ENCODE results near the gene AKNA. TPM values are rescaled to one million over a fixed set of nuclear protein-coding genes. Genes with fewer than 3 reads are reported as not detected.
"Not testable (repeated sequence)": the region's sequence is repeated elsewhere in the genome, so short reads cannot be mapped to it uniquely, and the experiment has no call there.

Gene AKNA
- polyA plus RNA-seq, 1 donor from 2014 or later: 1.2 TPM

- Histone ChIP-seq H3F3A (ENCODE audit: insufficient read depth, low read length, poor library complexity, severe bottlenecking) (no peaks in the 10 kb centered on the region), H2AFZ (ENCODE audit: low read depth, low read length) (no peak overlapping the region), H4K20me1 (ENCODE audit: insufficient read depth) (no peaks in the 10 kb centered on the region), H3K27me3 (ENCODE audit: insufficient read depth, low read depth, low read length) (no peaks in the 10 kb centered on the region), H3K27ac (ENCODE audit: low read length) (no peak overlapping the region), H3K79me2 (replicated peaks; ENCODE audit: insufficient read depth, low read length) (no peaks in the 10 kb centered on the region), H3K36me3 (ENCODE audit: insufficient read depth, low read length) (no peaks in the 10 kb centered on the region), H3K9ac (ENCODE audit: low read length) (no peak overlapping the region), H3K4me2 (ENCODE audit: low read length) (no peak overlapping the region), H3K9me3 (ENCODE audit: low read length) (no peaks in the 10 kb centered on the region), H3K9me2 (ENCODE audit: insufficient read depth, low read length) (no peaks in the 10 kb centered on the region), H3K4me3 (ENCODE audit: low read length) (no peak overlapping the region)
- TF ChIP-seq EZH2 (IDR thresholded peaks at IDR 0.05; ENCODE audit: borderline replicate concordance, insufficient read depth, low read length, poor library complexity, severe bottlenecking) (no peak), POLR2AphosphoS5 (IDR thresholded peaks at IDR 0.05) (no peak), RAD21 (conservative IDR thresholded peaks at IDR 0.05) (no peak), MXI1 (conservative IDR thresholded peaks at IDR 0.05; ENCODE audit: poor library complexity, severe bottlenecking) (no peak), EP300 (conservative IDR thresholded peaks at IDR 0.05; ENCODE audit: poor library complexity, severe bottlenecking) (no peak), CTCF (IDR thresholded peaks at IDR 0.05; ENCODE audit: poor library complexity, severe bottlenecking) (no peak), SMC3 (conservative IDR thresholded peaks at IDR 0.05; ENCODE audit: poor library complexity) (no peak), TAF1 (IDR thresholded peaks at IDR 0.05; ENCODE audit: low read depth) (no peak)
- TF ChIP-seq, protein P1, sequence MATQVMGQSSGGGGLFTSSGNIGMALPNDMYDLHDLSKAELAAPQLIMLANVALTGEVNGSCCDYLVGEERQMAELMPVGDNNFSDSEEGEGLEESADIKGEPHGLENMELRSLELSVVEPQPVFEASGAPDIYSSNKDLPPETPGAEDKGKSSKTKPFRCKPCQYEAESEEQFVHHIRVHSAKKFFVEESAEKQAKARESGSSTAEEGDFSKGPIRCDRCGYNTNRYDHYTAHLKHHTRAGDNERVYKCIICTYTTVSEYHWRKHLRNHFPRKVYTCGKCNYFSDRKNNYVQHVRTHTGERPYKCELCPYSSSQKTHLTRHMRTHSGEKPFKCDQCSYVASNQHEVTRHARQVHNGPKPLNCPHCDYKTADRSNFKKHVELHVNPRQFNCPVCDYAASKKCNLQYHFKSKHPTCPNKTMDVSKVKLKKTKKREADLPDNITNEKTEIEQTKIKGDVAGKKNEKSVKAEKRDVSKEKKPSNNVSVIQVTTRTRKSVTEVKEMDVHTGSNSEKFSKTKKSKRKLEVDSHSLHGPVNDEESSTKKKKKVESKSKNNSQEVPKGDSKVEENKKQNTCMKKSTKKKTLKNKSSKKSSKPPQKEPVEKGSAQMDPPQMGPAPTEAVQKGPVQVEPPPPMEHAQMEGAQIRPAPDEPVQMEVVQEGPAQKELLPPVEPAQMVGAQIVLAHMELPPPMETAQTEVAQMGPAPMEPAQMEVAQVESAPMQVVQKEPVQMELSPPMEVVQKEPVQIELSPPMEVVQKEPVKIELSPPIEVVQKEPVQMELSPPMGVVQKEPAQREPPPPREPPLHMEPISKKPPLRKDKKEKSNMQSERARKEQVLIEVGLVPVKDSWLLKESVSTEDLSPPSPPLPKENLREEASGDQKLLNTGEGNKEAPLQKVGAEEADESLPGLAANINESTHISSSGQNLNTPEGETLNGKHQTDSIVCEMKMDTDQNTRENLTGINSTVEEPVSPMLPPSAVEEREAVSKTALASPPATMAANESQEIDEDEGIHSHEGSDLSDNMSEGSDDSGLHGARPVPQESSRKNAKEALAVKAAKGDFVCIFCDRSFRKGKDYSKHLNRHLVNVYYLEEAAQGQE (IDR thresholded peaks at IDR 0.05; ENCODE audit: borderline replicate concordance): no peak
These were observed 52.0 kb downstream of the AKNA start for GRCh38 chr9:114335745-114336144.

GRCh38 chr9:114334490-114334889 lies 53.3 kb downstream of the AKNA start:
- TF ChIP-seq TAF1 (IDR thresholded peaks at IDR 0.05; ENCODE audit: low read depth): no peak
- TF ChIP-seq EP300 (conservative IDR thresholded peaks at IDR 0.05; ENCODE audit: poor library complexity, severe bottlenecking): no peak
- no peak for TF ChIP-seq POLR2AphosphoS5 (IDR thresholded peaks at IDR 0.05)
- no peak for TF ChIP-seq EZH2 (IDR thresholded peaks at IDR 0.05; ENCODE audit: borderline replicate concordance, insufficient read depth, low read length, poor library complexity, severe bottlenecking)
- no peak for TF ChIP-seq SMC3 (conservative IDR thresholded peaks at IDR 0.05; ENCODE audit: poor library complexity)
- no peak for TF ChIP-seq MXI1 (conservative IDR thresholded peaks at IDR 0.05; ENCODE audit: poor library complexity, severe bottlenecking)
- TF ChIP-seq RAD21 (conservative IDR thresholded peaks at IDR 0.05): no peak
- TF ChIP-seq CTCF (IDR thresholded peaks at IDR 0.05; ENCODE audit: poor library complexity, severe bottlenecking): no peak
- TF ChIP-seq, protein P1 (IDR thresholded peaks at IDR 0.05; ENCODE audit: borderline replicate concordance): no peak

GRCh38 chr9:114333718-114334117 lies 54.1 kb downstream of the AKNA start:
- H3K27ac ChIP-seq (ENCODE audit: low read length); H3K9me2 ChIP-seq (ENCODE audit: insufficient read depth, low read length); H3K36me3 ChIP-seq (ENCODE audit: insufficient read depth, low read length); H3K27me3 ChIP-seq (ENCODE audit: insufficient read depth, low read depth, low read length); H3F3A ChIP-seq (ENCODE audit: insufficient read depth, low read length, poor library complexity, severe bottlenecking); H4K20me1 ChIP-seq (ENCODE audit: insufficient read depth); H2AFZ ChIP-seq (ENCODE audit: low read depth, low read length); H3K4me3 ChIP-seq (ENCODE audit: low read length); H3K9ac ChIP-seq (ENCODE audit: low read length); H3K79me2 ChIP-seq (replicated peaks; ENCODE audit: insufficient read depth, low read length); H3K9me3 ChIP-seq (ENCODE audit: low read length); H3K4me2 ChIP-seq (ENCODE audit: low read length): not testable (repeated sequence)

More at GRCh38 chr9:114334490-114334889, 53.3 kb downstream of the AKNA start:
- H3K9ac ChIP-seq (ENCODE audit: low read length): no peak overlapping the region
- no peaks in the 10 kb centered on the region for H3K9me3 ChIP-seq (ENCODE audit: low read length)
- H3F3A ChIP-seq (ENCODE audit: insufficient read depth, low read length, poor library complexity, severe bottlenecking): no peaks in the 10 kb centered on the region
- no peak overlapping the region for H3K4me3 ChIP-seq (ENCODE audit: low read length)
- H3K27me3 ChIP-seq (ENCODE audit: insufficient read depth, low read depth, low read length): no peaks in the 10 kb centered on the region
- no peak overlapping the region for H2AFZ ChIP-seq (ENCODE audit: low read depth, low read length)
- H3K27ac ChIP-seq (ENCODE audit: low read length): no peak overlapping the region
- H3K9me2 ChIP-seq (ENCODE audit: insufficient read depth, low read length): no peaks in the 10 kb centered on the region
- H4K20me1 ChIP-seq (ENCODE audit: insufficient read depth): no peaks in the 10 kb centered on the region
- no peaks in the 10 kb centered on the region for H3K36me3 ChIP-seq (ENCODE audit: insufficient read depth, low read length)
- no peaks in the 10 kb centered on the region for H3K79me2 ChIP-seq (replicated peaks; ENCODE audit: insufficient read depth, low read length)
- H3K4me2 ChIP-seq (ENCODE audit: low read length): no peak overlapping the region
